DND-41 (cell line): ENCODE results near the gene AUTS2.

Source experiments
- EZH2 ChIP-seq: IDR thresholded peaks from 3 replicates; pipeline ENCODE4 v1.6.1; 2012; ENCODE audit warnings: borderline replicate concordance, low read depth, mild to moderate bottlenecking, moderate library complexity, low read length, inconsistent platforms; ENCODE audit not compliant: severe bottlenecking
- TF ChIP-seq, protein P1 (sequence below): IDR thresholded peaks from 2 replicates; pipeline ENCODE4 v1.5.1; 2012; ENCODE audit warnings: borderline replicate concordance, low read length, moderate library complexity, mild to moderate bottlenecking; ENCODE audit not compliant: poor library complexity, severe bottlenecking; ENCODE audit errors: extremely low read depth

DNA sequence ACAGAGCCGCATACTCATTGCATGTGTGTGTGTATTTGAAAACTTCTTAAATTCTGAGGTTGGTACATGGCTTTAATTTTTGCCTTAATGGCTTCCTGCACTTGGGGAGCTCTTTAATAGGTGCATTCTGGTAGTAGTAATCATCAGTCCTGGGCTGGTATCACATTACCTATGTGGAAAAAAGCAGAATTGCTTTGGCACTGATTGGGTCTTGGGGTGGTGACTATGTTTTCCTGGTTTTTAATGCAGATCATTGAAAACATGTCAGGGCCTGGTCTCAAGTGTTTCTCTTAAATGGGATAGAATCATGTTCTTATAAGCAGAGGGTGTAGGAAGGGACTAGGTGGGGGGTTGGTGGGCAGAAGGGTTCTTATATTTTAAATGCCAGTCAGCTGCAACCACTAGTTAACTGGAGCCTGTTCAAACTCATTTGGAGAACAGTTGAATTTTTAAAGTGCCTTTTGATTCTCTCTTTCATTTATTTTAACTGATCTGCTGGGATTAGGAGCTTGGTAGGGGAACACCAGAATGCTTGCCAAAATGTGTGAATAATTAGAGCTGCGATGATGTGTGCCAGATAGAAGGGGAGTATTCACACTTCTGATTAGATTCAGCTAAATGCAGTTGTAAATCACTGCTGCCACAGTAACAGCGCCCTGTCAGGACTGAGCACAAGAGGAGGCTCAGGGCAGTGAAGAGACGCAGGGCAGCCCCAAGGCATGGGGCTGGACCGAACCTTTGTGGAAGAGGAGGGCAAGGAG is 900.1 kb downstream of the AUTS2 start:
- TF ChIP-seq, protein P1, sequence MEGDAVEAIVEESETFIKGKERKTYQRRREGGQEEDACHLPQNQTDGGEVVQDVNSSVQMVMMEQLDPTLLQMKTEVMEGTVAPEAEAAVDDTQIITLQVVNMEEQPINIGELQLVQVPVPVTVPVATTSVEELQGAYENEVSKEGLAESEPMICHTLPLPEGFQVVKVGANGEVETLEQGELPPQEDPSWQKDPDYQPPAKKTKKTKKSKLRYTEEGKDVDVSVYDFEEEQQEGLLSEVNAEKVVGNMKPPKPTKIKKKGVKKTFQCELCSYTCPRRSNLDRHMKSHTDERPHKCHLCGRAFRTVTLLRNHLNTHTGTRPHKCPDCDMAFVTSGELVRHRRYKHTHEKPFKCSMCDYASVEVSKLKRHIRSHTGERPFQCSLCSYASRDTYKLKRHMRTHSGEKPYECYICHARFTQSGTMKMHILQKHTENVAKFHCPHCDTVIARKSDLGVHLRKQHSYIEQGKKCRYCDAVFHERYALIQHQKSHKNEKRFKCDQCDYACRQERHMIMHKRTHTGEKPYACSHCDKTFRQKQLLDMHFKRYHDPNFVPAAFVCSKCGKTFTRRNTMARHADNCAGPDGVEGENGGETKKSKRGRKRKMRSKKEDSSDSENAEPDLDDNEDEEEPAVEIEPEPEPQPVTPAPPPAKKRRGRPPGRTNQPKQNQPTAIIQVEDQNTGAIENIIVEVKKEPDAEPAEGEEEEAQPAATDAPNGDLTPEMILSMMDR, result no peak
- TF ChIP-seq EZH2, result no peak
